GM13976 (cell line): ENCODE results near the gene SLC39A10.

Experiments
- DNase-seq: peaks from one replicate; pipeline ENCODE4 v3.0.0; 2012; ENCODE audit warnings: low spot score
- CTCF ChIP-seq: IDR thresholded peaks from 2 replicates; pipeline ENCODE4 v1.5.1; 2012; ENCODE audit warnings: borderline replicate concordance, mild to moderate bottlenecking; ENCODE audit not compliant: insufficient read depth; ENCODE audit errors: extremely low read depth, missing control alignments, control extremely low read depth
- in situ Hi-C: fragments of 300-500 bp; cut with MboI; formaldehyde crosslinking; loops from one replicate; pipeline ENCODE4 v1.12.0; 2022; ENCODE audit warnings: low sequenced_read_pairs, mixed read lengths, inconsistent platforms; ENCODE audit not compliant: unreplicated experiment

The SLC39A10 gene

GRCh38 chr2:195730912-195731311 is 73.9 kb downstream of the SLC39A10 start:
- in situ Hi-C loops: no loop called here

DNA sequence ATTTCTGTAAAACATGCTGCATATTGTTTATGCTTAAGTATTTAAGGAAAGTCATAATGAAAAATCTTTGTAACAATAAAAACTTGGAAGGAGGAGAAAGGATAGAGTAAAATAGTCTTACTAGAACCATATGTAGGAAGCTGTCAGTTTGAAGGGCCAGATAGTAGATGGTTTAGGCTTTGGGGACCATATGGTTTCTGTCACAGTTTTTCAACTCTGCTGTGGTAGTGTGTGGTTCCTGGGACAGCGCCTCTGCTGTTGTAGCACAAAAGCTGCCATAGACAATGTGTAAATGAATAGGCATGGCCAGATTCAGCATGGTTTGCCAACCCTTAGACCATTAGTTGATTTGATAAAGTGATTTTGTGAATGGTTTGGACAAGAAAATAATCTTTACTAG is 75.5 kb downstream of the SLC39A10 start:
- no peak for DNase-seq
- in situ Hi-C loops: no loop called here
- no peak for TF ChIP-seq CTCF

More at GRCh38 chr2:195730912-195731311, 73.9 kb downstream of the SLC39A10 start:
- TF ChIP-seq CTCF: no peak
- no peak for DNase-seq

DNA sequence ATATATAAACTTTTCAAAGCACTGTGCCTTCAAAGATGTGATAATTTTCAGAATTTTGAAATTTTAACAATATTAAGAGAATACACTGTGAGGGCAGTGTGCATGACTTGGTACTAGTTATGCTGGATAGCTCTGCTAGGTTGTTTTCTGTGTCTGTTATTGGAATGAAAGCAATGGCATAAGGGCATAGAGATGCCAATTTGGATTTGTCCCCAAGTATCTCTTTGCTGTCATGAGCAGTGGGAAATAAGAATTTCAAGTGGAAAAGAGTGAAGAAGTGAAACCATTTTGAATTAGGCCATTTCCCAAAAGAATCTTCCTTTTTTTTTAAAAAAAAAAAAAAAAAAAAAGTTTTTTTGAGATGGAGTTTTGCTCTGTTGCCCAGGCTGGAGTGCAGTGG is 76.8 kb downstream of the SLC39A10 start:
- DNase-seq: no peak
- TF ChIP-seq CTCF: no peak
- in situ Hi-C loops: no loop called here

- no peak for DNase-seq
- no peak for TF ChIP-seq CTCF
- in situ Hi-C loops: no loop called here
Measured at GRCh38 chr2:195734395-195734794, 77.4 kb downstream of the SLC39A10 start.

- no peak for DNase-seq
- in situ Hi-C loops: no loop called here
- TF ChIP-seq CTCF: no peak
Measured at GRCh38 chr2:195734931-195735330, 77.9 kb downstream of the SLC39A10 start.

DNA sequence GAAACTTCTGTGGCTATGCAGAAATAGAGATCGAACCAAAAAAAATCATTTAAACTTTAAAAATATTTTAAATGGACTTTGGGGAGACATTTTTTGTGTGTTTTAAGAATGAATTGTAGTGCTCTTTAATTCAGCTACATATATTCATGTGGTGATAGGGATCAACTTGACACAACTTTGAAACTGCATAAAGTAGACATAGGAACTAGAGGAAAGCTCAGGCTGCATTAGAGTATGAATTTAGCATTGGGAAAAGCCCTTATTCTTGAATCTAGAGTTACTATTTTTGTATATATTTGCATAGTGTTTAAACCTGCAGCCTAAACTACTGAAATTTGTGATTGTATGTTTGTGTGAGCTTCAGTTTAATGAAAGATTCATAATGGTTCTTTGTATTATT is 78.3 kb downstream of the SLC39A10 start:
- in situ Hi-C loops: no loop called here
- DNase-seq: no peak
- TF ChIP-seq CTCF: no peak
